Liver (tissue), 9 donors: Measurements from ENCODE around the gene MERTK. TPM values are rescaled to one million over a fixed set of nuclear protein-coding genes. Genes with fewer than 3 reads are reported as not detected.

Experiments used
- DNase-seq: peaks from one replicate; pipeline ENCODE4 v3.0.0-alpha.2; 2017; ENCODE audit warnings: low spot score
- H3K27ac ChIP-seq, 2 donors: one replicate each; pipeline ENCODE4 v1.7.0; 2013; ENCODE audit warnings: inconsistent platforms in 2 of 2, low read length in 2 of 2, control low read depth in 1 of 2, low read depth in 1 of 2, mild to moderate bottlenecking in 1 of 2
- H3K27me3 ChIP-seq, 4 donors: one replicate each; pipeline versions ENCODE4 v1.6.1 to v1.7.0; 2013; ENCODE audit warnings: low read length in 3 of 4, inconsistent platforms in 1 of 4, mild to moderate bottlenecking in 1 of 4, moderate library complexity in 1 of 4; ENCODE audit not compliant: control insufficient read depth in 4 of 4, insufficient read depth in 4 of 4
- H3K36me3 ChIP-seq, 4 donors: one replicate each; pipeline versions ENCODE4 v1.6.1 to v1.7.0; 2013; ENCODE audit warnings: low read length in 3 of 4, mild to moderate bottlenecking in 3 of 4, low read depth in 1 of 4, moderate library complexity in 1 of 4; ENCODE audit not compliant: control insufficient read depth in 4 of 4, insufficient read depth in 3 of 4
- H3K4me1 ChIP-seq, 4 donors: one replicate each; pipeline versions ENCODE4 v1.6.1 to v1.7.0; 2013; ENCODE audit warnings: low read length in 3 of 4, mild to moderate bottlenecking in 3 of 4, moderate library complexity in 1 of 4; ENCODE audit not compliant: control insufficient read depth in 4 of 4, insufficient read depth in 4 of 4
- H3K4me3 ChIP-seq, 3 donors: one replicate each; pipeline versions ENCODE4 v1.6.1 to v1.7.0; 2013; ENCODE audit warnings: low read length in 3 of 3, control low read depth in 1 of 3, low read depth in 1 of 3, mild to moderate bottlenecking in 1 of 3
- H3K9ac ChIP-seq, 2 donors: one replicate each; pipeline ENCODE4 v1.7.0; 2013; ENCODE audit warnings: low read length in 2 of 2, mild to moderate bottlenecking in 2 of 2, moderate library complexity in 2 of 2, control low read depth in 1 of 2, low read depth in 1 of 2
- H3K9me3 ChIP-seq, 4 donors: one replicate each; pipeline versions ENCODE4 v1.6.1 to v1.7.0; 2013; ENCODE audit warnings: low read length in 3 of 4; ENCODE audit not compliant: control insufficient read depth in 4 of 4
- EGR1 ChIP-seq, 2 donors: IDR thresholded peaks; 2 replicates each; pipeline ENCODE4 v1.6.1; 2016 to 2018; ENCODE audit warnings: antibody characterized with exemption in 2 of 2, low read depth in 2 of 2
- FOXA1 ChIP-seq: IDR thresholded peaks from 2 replicates; pipeline ENCODE4 v1.6.1; 2016; ENCODE audit warnings: antibody characterized with exemption
- FOXA2 ChIP-seq: IDR thresholded peaks from 2 replicates; pipeline ENCODE4 v1.6.1; 2016; ENCODE audit warnings: antibody characterized with exemption
- GABPA ChIP-seq, 2 donors: IDR thresholded peaks in 1 of 2; conservative IDR thresholded peaks in 1 of 2; 2 replicates each; pipeline ENCODE4 v1.6.1; 2016; ENCODE audit warnings: antibody characterized with exemption in 2 of 2, mild to moderate bottlenecking in 1 of 2, moderate library complexity in 1 of 2
- HNF4A ChIP-seq, 2 donors: conservative IDR thresholded peaks; 2 replicates each; pipeline ENCODE4 v1.6.1; 2016; ENCODE audit warnings: antibody characterized with exemption in 2 of 2, mild to moderate bottlenecking in 2 of 2
- HNF4G ChIP-seq: IDR thresholded peaks from 2 replicates; pipeline ENCODE4 v1.6.1; 2016; ENCODE audit warnings: antibody characterized with exemption
- JUND ChIP-seq, 2 donors: IDR thresholded peaks; 2 replicates each; pipeline ENCODE4 v1.6.1; 2016; ENCODE audit warnings: antibody characterized with exemption in 2 of 2
- NR2F2 ChIP-seq: IDR thresholded peaks from 2 replicates; pipeline ENCODE4 v1.6.1; 2016; ENCODE audit warnings: antibody characterized with exemption
- RAD21 ChIP-seq, 2 donors: IDR thresholded peaks; 2 replicates each; pipeline ENCODE4 v1.6.1; 2016; ENCODE audit warnings: antibody characterized with exemption in 2 of 2, mild to moderate bottlenecking in 2 of 2
- RXRA ChIP-seq, 2 donors: IDR thresholded peaks; 2 replicates each; pipeline ENCODE4 v1.6.1; 2017 to 2018; ENCODE audit warnings: antibody characterized with exemption in 2 of 2, mild to moderate bottlenecking in 1 of 2
- SP1 ChIP-seq: IDR thresholded peaks from 2 replicates; pipeline ENCODE4 v1.6.1; 2018; ENCODE audit warnings: antibody characterized with exemption, mild to moderate bottlenecking
- TAF1 ChIP-seq: conservative IDR thresholded peaks from 2 replicates; pipeline ENCODE4 v1.6.1; 2016; ENCODE audit warnings: antibody characterized with exemption, mild to moderate bottlenecking
- YY1 ChIP-seq: IDR thresholded peaks from 2 replicates; pipeline ENCODE4 v1.6.1; 2016; ENCODE audit warnings: antibody characterized with exemption, mild to moderate bottlenecking
- WGBS: extraction: QIAGEN DNeasy Blood & Tissue Kit; methylation state at CpG from one replicate; pipeline ENCODE4 v1.1.7; 2013; 5-methylcytosine and 5-hydroxymethylcytosine counted together
- polyA plus RNA-seq, 2 donors: library from polyadenylated mRNA; stranded (reverse) in 1 of 2; unstranded in 1 of 2; fragments of 200-250 nt in 1 of 2; fragments of >200 nt in 1 of 2; fragmentation: Nextera tagmentation in 1 of 2; extraction: Ambion mirVana in 1 of 2; gene quantifications; one replicate each; pipeline versions ENCODE4 v1.2.1 to v1.2.3, GENCODE V29; 2013 to 2015
- total RNA-seq, 2 donors: library from RNA; depleted of rRNA; stranded (reverse); fragments of >200 nt; gene quantifications; one replicate each; pipeline ENCODE4 v1.2.3, GENCODE V29; 2014
- TF ChIP-seq, protein P1 (sequence below): IDR thresholded peaks from 2 replicates; pipeline ENCODE4 v1.6.1; 2016; ENCODE audit warnings: antibody characterized with exemption, mild to moderate bottlenecking
- TF ChIP-seq, protein P2 (sequence below): IDR thresholded peaks from 2 replicates; pipeline ENCODE4 v1.6.1; 2016; ENCODE audit warnings: antibody characterized with exemption
- TF ChIP-seq, protein P3 (sequence below): IDR thresholded peaks from 2 replicates; pipeline ENCODE4 v1.6.1; 2016; ENCODE audit warnings: antibody characterized with exemption
- TF ChIP-seq, protein P4 (sequence below): IDR thresholded peaks from 2 replicates; pipeline ENCODE4 v1.6.1; 2016; ENCODE audit warnings: antibody characterized with exemption
- TF ChIP-seq, protein P5 (sequence below): fragments of 150-350 bp; IDR thresholded peaks from 2 replicates; pipeline ENCODE4 v1.5.1; 2017; ENCODE audit warnings: improper control_type of control experiment, low read depth, low read length; ENCODE audit not compliant: missing input control
- donor health status: healthy.
- donor health status: healthy.
- donor health status: healthy.
- donor health status: healthy.
- donor health status: healthy.

Gene MERTK
- total and polyA plus RNA-seq, 4 donors: 6.3 to 34.1 (median 8.2) TPM

DNA sequence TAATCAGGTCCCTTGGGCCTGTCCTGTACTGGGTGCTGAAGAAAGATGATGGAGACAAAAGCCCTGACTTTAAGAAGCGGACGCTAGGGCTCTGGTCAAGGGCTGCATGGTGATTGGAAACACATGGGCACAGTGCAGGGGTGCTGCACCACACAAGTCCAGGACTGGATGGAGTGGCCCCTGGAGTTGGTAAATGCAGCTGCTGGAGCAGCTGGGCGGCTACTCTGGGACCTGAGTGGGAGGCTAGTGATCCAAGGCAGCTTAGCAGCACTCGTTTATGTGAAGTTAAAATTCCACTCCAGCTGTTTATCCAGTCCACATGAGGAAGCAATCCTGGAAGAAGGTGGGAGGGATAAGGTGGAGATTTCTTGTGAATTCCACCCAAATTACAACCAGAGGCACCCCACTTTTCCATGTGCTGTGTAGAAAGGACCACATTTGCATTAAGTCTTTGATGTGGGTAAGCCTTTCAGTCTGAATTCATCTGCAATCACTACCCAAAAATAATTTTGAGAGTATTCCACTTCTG lies 24.9 kb downstream of the MERTK start:
- TF ChIP-seq EGR1 (IDR thresholded peaks at IDR 0.05; ENCODE audit: low read depth in 2 of 2): no peak
- no peak for TF ChIP-seq GABPA (IDR thresholded peaks at IDR 0.05 in 1 of 2, conservative IDR thresholded peaks at IDR 0.05 in 1 of 2)
- no peak for TF ChIP-seq YY1
- TF ChIP-seq, protein P1, sequence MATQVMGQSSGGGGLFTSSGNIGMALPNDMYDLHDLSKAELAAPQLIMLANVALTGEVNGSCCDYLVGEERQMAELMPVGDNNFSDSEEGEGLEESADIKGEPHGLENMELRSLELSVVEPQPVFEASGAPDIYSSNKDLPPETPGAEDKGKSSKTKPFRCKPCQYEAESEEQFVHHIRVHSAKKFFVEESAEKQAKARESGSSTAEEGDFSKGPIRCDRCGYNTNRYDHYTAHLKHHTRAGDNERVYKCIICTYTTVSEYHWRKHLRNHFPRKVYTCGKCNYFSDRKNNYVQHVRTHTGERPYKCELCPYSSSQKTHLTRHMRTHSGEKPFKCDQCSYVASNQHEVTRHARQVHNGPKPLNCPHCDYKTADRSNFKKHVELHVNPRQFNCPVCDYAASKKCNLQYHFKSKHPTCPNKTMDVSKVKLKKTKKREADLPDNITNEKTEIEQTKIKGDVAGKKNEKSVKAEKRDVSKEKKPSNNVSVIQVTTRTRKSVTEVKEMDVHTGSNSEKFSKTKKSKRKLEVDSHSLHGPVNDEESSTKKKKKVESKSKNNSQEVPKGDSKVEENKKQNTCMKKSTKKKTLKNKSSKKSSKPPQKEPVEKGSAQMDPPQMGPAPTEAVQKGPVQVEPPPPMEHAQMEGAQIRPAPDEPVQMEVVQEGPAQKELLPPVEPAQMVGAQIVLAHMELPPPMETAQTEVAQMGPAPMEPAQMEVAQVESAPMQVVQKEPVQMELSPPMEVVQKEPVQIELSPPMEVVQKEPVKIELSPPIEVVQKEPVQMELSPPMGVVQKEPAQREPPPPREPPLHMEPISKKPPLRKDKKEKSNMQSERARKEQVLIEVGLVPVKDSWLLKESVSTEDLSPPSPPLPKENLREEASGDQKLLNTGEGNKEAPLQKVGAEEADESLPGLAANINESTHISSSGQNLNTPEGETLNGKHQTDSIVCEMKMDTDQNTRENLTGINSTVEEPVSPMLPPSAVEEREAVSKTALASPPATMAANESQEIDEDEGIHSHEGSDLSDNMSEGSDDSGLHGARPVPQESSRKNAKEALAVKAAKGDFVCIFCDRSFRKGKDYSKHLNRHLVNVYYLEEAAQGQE: no peak
- no peak for TF ChIP-seq HNF4G
- TF ChIP-seq JUND (IDR thresholded peaks at IDR 0.05): no peak
- TF ChIP-seq, protein P2, sequence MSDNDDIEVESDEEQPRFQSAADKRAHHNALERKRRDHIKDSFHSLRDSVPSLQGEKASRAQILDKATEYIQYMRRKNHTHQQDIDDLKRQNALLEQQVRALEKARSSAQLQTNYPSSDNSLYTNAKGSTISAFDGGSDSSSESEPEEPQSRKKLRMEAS: no peak
- TF ChIP-seq, protein P3, sequence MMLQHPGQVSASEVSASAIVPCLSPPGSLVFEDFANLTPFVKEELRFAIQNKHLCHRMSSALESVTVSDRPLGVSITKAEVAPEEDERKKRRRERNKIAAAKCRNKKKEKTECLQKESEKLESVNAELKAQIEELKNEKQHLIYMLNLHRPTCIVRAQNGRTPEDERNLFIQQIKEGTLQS: no peak
- TF ChIP-seq, protein P4, sequence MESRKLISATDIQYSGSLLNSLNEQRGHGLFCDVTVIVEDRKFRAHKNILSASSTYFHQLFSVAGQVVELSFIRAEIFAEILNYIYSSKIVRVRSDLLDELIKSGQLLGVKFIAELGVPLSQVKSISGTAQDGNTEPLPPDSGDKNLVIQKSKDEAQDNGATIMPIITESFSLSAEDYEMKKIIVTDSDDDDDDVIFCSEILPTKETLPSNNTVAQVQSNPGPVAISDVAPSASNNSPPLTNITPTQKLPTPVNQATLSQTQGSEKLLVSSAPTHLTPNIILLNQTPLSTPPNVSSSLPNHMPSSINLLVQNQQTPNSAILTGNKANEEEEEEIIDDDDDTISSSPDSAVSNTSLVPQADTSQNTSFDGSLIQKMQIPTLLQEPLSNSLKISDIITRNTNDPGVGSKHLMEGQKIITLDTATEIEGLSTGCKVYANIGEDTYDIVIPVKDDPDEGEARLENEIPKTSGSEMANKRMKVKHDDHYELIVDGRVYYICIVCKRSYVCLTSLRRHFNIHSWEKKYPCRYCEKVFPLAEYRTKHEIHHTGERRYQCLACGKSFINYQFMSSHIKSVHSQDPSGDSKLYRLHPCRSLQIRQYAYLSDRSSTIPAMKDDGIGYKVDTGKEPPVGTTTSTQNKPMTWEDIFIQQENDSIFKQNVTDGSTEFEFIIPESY: no peak
- TF ChIP-seq RAD21 (IDR thresholded peaks at IDR 0.05): no peak
- no peak for TF ChIP-seq SP1
- TF ChIP-seq FOXA2: no peak
- no peak for TF ChIP-seq FOXA1
- TF ChIP-seq, protein P5, sequence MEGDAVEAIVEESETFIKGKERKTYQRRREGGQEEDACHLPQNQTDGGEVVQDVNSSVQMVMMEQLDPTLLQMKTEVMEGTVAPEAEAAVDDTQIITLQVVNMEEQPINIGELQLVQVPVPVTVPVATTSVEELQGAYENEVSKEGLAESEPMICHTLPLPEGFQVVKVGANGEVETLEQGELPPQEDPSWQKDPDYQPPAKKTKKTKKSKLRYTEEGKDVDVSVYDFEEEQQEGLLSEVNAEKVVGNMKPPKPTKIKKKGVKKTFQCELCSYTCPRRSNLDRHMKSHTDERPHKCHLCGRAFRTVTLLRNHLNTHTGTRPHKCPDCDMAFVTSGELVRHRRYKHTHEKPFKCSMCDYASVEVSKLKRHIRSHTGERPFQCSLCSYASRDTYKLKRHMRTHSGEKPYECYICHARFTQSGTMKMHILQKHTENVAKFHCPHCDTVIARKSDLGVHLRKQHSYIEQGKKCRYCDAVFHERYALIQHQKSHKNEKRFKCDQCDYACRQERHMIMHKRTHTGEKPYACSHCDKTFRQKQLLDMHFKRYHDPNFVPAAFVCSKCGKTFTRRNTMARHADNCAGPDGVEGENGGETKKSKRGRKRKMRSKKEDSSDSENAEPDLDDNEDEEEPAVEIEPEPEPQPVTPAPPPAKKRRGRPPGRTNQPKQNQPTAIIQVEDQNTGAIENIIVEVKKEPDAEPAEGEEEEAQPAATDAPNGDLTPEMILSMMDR: no peak
- TF ChIP-seq NR2F2: no peak
- no peak for TF ChIP-seq RXRA (IDR thresholded peaks at IDR 0.05)
- no peak for TF ChIP-seq TAF1
- no peak for TF ChIP-seq HNF4A (conservative IDR thresholded peaks at IDR 0.05)
- no peaks in the 10 kb centered on the region for H3K9me3 ChIP-seq
- WGBS: 82% methylated on average over 4 of the region's 4 CpGs

More for the DNA sequence above, 24.9 kb downstream of the MERTK start:
- no peaks in the 10 kb centered on the region for H3K27me3 ChIP-seq
- H3K4me3 ChIP-seq: no peak overlapping the region
- DNase-seq: no peak
- H3K9ac ChIP-seq: no peak overlapping the region
- peaks cover 0 to 4% (median 0%) of the 10 kb centered on the region in 4 donors for H3K36me3 ChIP-seq
- H3K27ac ChIP-seq: no peak overlapping the region
- peaks cover 3 to 45% (median 41%) of the 10 kb centered on the region in 4 donors for H3K4me1 ChIP-seq
